H1 (cell line): ENCODE results near the gene KIAA0040. TPM values are rescaled to one million over a fixed set of nuclear protein-coding genes. Genes with fewer than 3 reads are reported as not detected.

ENCODE experiments used
- ATF2 ChIP-seq: IDR thresholded peaks from 2 replicates; pipeline ENCODE4 v1.6.1; 2012; ENCODE audit warnings: low read length, inconsistent platforms
- GTF2F1 ChIP-seq: IDR thresholded peaks from 2 replicates; pipeline ENCODE4 v1.6.1; 2012; ENCODE audit warnings: low read depth, low read length, improper control_type of control experiment, borderline replicate concordance
- JUN ChIP-seq: IDR thresholded peaks from 2 replicates; pipeline ENCODE4 v1.6.1; 2011; ENCODE audit warnings: low read depth, mild to moderate bottlenecking, improper control_type of control experiment, low read length
- KDM1A ChIP-seq: fragments of 200-600, 300-600 bp; sonication (generic); IDR thresholded peaks from 2 replicates; pipeline ENCODE4 v1.7.1; 2016; ENCODE audit warnings: mild to moderate bottlenecking, low read length, borderline replicate concordance
- POU5F1 ChIP-seq: IDR thresholded peaks from 2 replicates; pipeline ENCODE4 v1.6.1; 2011; ENCODE audit warnings: low read depth, mild to moderate bottlenecking, low read length, moderate library complexity
- RNF2 ChIP-seq: fragments of 200-900, 300-1000 bp; sonication (generic); IDR thresholded peaks from 2 replicates; pipeline ENCODE4 v1.7.1; 2016; ENCODE audit warnings: borderline replicate concordance, low read depth, mild to moderate bottlenecking, antibody characterized with exemption, low read length; ENCODE audit not compliant: poor library complexity, severe bottlenecking; ENCODE audit errors: missing control alignments
- SIN3A ChIP-seq, 2 experiments: IDR thresholded peaks in 1 of 2; conservative IDR thresholded peaks in 1 of 2; 2 replicates each; pipeline ENCODE4 v1.6.1; 2011 to 2012; ENCODE audit warnings: low read length in 2 of 2, improper control_type of control experiment in 1 of 2, low read depth in 1 of 2, mild to moderate bottlenecking in 1 of 2
- TAF1 ChIP-seq: IDR thresholded peaks from 2 replicates; pipeline ENCODE4 v1.6.1; 2011; ENCODE audit warnings: mild to moderate bottlenecking, low read depth, low read length
- polyA plus RNA-seq, 7 experiments: library from polyadenylated mRNA; depleted of rRNA in 3 of 7; stranded (reverse) in 5 of 7; unstranded in 2 of 7; fragments of >200 nt in 5 of 7; fragments of 200-250 nt in 2 of 7; gene quantifications; 1 replicate in 5 of 7; 2 replicates in 1 of 7; 4 replicates in 1 of 7; pipeline versions ENCODE4 v1.2.1 to v1.2.3, GENCODE V29; 2011 to 2013; ENCODE audit warnings: missing spikeins in 2 of 7, mixed read lengths in 2 of 7
- total RNA-seq: library from RNA; stranded (reverse); fragmentation: NEBNext Ultra II Directional; extraction: Animal tissue kit (Norgen Biotek cat#: 25700); gene quantifications from 2 replicates; pipeline ENCODE4 v1.2.1, GENCODE V29; 2021

Gene KIAA0040
- total and polyA plus RNA-seq, 2 of the 8 experiments (the other 6 are each of a cell fraction or from before 2014, with no cell fraction given), result 11.0 to 14.1 TPM

GRCh38 chr1:175210744-175211143 is 18.2 kb upstream of the KIAA0040 start (continued):
- TF ChIP-seq RNF2, result no peak
- no peak for TF ChIP-seq POU5F1
- TF ChIP-seq ATF2, result no peak
- no peak for TF ChIP-seq KDM1A
- TF ChIP-seq GTF2F1, result no peak
- TF ChIP-seq SIN3A (conservative IDR thresholded peaks at IDR 0.05 in 1 of 2, IDR thresholded peaks at IDR 0.05 in 1 of 2; ENCODE audit: low read depth in 1 of 2, low read length in 2 of 2), result no peak
- TF ChIP-seq TAF1, result no peak
- no peak for TF ChIP-seq JUN
- TF ChIP-seq, all 59 proteins: peak for 0
